Posterior cingulate gyrus (tissue), 11 donors: ENCODE data around the gene ATXN10.
"Not testable (repeated sequence)": the region's sequence is repeated elsewhere in the genome, so short reads cannot be mapped to it uniquely, and the experiment has no call there.

Source experiments
- DNase-seq, 10 donors: peaks; one replicate each; pipeline versions ENCODE4 v3.0.0 to v3.0.0-alpha.2; 2020 to 2021; ENCODE audit warnings: mixed read lengths in 3 of 10
- intact Hi-C: fragments of 100-400 bp; cut with DNase I; formaldehyde crosslinking; loops from one replicate; pipeline ENCODE4 v1.15.1; 2023

Gene ATXN10

DNA sequence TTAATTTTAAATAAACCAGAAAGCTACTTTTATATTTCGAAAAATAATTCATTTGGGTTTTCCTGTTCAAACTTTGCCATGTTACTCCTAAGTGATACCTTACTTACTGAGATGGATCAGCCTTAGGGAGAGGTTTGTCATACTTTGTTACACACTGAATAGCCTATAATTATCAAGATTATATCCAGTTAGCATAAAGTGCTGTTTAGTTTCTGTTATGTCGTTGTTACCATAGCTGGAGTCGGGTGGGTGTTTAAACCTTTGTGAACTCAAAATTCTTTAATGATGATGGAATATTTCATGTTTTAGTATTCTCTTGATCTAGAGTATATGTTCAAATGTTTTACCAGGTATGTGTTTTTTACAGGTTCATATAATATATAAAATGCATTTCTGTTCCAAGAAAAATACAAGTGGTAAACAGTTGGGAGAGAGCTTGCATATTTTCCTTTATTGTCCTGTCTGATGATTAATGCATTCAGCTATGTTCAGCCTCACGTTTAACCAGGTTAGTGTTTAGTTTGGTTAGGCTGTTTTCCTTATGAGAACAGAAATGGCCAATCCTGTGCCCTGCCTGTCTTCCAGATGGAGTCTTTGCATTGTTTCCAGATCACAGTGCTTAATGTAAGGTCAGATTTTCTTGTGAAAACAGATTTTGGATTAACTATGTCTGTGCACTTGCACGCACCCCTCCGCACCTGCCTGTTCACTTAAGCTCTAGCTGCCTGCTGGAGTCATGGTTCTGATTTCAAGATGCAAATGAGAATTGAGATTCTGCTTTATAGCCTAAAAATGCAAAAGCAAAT, 105.6 kb downstream of the ATXN10 start:
- DNase-seq: no peak
- intact Hi-C loops: no loop called here

DNA sequence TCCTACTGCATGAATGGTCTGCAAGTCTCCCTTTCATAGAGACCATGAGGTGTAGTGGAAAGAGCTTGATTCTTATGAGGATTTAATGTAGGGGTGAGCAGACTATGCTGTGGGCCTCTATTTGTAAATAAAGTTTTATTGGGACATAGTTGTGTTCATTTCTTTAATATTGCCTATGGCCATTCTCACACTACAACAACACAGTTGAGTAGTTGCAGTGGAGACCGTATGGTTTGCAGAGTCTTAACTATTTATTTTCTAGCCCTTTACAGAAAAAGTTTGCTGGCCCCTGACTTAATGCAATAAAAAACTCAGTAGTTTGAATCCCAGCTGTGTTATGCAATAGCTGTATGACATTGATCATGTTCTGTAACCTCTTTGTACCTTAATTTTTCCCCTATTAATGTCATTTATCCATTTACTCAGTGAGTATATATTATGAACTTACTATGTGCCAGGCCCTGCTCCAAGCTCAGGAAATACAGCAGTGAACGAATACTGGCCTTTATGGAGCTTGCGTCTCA, 106.3 kb downstream of the ATXN10 start:
- DNase-seq: no peak
- intact Hi-C loops: no loop called here

DNA sequence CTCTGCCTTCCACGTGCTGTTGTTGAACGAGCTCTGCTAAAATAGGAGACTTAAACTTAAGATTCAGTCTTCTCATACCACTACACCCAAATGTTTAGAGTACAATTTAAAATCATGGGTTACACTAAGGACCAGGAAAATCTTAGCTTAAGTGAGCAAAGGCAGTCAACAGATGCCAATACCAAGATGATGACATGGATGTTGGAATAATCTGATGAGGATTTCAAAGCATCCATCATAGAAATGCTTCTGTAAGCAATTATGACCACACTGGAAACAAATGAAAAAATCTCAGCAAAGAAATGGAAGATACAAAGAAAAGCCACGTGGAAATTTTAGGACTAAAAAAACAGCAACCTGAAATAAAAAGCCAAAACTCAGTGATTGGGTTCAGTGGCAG, 109.8 kb downstream of the ATXN10 start:
- DNase-seq: no peak
- intact Hi-C loops: no loop called here

DNA sequence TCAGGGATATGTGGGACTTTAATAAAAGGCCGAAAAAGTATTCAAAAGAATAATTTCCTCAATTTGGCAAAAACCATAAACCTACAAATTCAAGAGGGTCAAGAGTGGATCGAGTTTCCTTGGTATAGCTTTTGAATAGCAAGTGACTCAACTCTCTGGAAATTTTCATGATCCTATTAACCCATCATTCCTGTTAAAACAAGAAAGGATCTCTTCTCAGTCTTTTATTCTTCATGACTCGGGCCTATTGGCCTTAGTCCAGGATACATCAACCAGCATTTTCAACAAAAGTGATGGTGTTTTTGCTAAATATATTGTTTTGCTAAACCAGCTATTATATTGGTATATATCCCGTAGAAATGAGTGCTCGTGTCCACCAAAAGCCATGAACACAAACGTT, 110.3 kb downstream of the ATXN10 start:
- DNase-seq: no peak
- intact Hi-C loops: no loop called here

DNA sequence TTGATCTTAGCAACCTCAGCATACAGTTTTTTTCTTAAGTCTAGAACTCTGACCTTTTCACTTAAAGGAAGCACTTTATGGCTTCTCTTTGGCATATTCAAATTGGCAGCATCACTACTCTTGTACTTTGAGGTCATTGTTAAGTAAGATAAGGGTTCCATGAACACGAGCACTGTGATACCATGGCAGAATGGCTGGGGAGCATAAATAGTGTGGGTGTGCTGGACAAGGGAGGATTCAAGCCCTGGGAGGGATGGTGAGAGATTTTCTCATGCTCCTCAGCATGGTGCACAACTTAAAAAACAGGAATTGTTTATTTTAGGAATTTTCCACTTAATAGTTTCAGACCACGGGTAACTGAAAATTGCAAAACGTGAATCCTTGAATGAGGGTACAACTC, 111.4 kb downstream of the ATXN10 start:
- intact Hi-C loops: no loop called here
- no peak for DNase-seq

DNA sequence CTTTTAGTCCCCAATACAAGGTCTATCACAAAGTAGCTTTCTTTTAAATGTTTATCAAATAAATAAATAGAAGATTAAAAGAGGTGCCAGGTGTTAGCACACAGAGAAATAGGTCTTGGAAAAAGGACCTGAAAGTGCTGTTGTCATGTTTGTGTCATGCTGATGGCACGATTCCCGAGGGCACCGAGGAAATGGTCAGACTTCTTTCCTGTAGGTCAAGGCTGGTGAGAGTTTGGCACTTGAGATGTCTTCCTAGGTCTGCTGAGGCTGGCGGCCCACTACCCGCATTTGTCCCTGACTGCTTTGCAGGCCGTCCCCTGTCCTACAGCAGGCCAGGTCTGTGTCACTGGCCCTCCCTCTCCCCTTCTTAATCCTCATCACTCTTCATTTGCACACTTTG, 112.1 kb downstream of the ATXN10 start:
- peak in 1 of 10 donors; percentile 32 for DNase-seq
- intact Hi-C loops: no loop called here

DNA sequence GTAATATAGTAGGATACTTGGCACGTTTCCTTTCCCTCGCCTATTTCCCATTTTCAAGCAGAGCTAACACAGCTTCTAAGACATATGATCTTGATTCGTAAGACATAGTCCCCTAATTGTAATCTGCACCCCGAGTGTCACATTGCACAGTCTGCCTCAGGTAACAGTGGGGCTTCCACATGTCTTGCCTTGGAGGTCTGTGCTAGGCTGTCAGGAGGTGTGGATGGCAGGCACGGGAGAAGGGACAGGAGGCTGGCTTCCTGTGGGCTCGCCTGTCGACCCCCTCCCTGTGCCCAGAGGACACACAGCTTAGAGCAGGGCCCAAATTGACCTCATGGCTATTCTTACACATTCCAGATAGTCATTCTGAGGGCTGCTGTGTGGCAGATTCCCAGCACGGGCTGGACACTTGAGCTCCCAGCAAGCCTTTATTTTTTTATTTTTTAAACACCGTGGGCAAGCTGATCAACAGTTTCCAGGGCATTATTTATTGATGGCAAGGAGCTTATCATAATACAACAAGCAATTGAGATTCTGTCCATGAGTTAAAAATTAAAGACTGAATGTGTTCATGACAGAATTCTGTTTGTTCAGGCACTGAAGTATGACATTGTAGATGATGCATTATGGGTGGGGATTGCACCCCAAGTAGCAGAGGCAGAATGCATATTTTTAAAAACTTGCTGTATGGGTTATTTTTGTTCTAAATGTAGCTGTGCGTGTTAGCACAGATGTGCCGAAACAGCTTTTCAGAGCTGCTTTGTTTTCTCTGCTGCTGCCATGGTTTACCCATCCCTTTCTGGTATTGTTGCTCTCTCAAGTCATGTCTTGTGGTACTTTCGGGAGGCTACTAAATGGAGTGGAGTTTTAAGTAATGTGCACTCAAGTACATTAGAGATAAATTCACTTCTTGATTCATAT, 113.0 kb downstream of the ATXN10 start:
- peak in 1 of 10 donors; percentile 50 for DNase-seq
- intact Hi-C loops: no loop called here

DNA sequence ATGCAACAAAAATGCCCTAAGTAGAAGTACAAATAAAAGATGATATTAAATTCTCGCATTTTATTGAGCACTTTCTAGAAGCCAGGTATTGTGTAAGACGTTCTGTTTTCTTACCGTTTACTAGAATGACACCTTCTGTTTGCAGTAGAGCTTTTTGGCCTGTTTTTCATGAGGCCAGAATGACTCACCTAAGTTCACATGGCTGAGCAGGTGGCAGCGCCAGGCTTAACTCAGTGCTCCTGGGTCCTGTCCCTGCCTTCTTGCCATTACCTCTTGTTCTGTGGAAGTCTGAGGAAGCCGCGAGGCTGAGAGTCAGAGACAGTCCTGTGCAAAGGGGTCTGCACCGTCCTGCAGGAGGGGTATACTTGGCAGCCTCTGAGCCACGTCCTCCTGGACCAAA, 113.8 kb downstream of the ATXN10 start:
- DNase-seq: peak in 1 of 10 donors; percentile 40
- intact Hi-C loops: no loop called here

DNA sequence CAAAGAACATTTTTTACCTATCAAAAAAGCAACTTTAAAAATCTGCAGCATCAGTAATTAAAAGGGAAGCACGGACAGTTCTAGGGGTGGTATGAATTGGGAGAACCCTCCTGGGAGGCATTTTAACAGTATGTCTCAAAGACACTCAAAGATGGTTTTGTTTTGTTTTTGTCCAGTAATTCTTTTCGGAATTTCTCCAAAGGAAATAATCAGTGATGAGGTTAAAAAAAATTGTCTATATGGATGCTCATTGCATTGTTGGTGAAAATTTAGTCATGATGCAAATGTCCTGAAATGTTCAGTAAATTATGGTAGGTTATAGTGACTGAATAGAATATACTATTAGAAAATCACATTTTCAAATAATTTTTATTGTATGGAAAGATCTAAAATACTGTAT, 115.1 kb downstream of the ATXN10 start:
- intact Hi-C loops: no loop called here
- DNase-seq: no peak

DNA sequence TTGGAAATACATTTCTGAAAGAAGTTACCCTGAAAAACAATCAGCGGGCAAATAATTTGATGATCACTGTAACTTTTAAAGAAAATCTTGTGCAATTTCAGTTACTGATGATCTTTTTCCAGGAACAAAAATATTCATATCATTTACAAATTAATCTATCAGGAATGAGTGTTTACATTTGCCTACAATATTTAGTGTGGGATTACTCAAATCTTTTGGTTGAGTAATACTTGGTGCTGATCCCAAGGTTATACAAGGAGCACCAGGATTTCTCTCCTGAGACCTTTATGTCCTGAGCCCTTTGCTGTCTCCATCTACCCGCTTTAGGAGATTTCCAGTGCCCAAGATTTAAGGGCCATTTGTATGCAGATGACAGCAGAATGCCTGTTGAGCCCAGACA, 116.1 kb downstream of the ATXN10 start:
- intact Hi-C loops: no loop called here
- no peak for DNase-seq

DNA sequence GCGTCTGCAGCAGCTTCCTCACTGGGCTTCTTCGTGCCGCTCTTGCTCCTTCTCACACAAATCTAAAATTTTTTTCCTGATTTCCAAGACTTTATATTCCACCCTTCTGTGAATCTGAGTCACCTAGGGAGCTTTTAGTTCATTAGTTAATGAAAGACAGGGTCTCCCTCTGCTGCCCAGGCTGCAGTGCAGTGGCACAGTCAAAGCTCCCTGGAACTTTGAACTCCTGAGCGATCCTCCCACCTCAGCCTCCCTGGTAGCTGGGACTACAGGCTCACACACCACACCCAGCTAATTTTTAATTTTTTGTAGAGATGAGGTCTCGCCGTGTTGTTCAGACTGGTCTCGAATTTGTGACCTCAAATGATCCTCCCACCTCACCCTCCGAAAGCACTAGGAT, 116.9 kb downstream of the ATXN10 start:
- intact Hi-C loops: no loop called here
- DNase-seq: peak in 1 of 10 donors; percentile 24

DNA sequence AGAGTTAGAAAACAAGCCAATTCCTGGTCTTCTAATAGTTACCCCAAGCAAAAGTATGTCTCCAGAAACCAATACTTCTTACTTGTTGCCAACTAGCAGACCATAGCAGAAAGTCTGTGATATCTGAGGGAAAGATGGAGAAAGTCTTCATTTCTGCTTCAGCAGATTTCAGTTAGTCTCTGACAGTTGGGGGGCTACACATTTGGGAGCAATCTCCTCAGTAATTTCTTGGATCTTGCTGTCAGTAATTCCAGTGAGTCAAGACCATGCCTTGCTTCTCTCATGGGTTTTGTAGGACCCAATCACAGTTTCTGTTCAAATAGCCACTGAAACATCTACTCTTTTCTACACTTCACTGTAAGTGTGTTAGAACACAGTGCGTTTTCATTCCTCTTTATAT, 118.8 kb downstream of the ATXN10 start:
- intact Hi-C loops: no loop called here

DNA sequence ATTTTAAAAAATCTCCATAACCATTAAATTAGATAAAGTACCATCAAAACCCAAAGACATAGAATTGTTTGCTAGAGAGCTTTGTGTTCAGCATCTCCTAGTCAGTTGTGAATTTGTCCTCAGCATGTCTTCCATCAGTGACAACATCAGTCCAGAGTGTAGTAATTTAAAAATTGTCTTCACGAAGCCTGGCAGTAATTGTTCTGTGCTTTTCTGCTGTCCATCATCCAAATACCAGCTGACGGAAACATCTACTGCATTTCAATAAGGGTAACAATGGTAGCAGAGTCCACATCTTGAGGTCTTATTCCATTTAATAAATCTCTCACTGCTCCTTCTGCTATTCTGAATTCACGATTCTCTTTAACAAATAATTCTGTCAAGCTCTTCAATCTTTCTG, 121.5 kb downstream of the ATXN10 start:
- intact Hi-C loops: no loop called here
- DNase-seq: no peak

More for the DNA sequence above, 118.8 kb downstream of the ATXN10 start:
- DNase-seq: no peak

DNA sequence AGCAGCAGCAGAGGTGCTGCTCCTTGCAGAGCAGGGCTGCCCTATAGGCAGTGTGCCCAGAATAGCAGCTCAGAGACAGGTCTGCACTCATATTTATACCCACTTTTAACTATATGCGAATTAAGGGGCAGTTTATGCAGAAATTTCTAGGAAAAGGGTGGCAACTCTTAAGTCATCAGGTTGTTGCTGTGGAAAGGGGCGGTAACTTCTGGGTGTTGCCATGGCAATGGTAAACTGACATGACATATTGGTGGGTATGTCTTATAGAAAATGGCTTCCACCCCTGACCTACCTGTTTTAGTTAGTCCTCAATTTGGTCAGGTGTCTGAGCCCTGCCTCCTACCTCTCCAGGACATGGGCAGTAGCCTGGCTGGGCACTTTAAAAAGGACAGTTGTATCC, 122.3 kb downstream of the ATXN10 start:
- no peak for DNase-seq
- intact Hi-C loops: no loop called here

DNA sequence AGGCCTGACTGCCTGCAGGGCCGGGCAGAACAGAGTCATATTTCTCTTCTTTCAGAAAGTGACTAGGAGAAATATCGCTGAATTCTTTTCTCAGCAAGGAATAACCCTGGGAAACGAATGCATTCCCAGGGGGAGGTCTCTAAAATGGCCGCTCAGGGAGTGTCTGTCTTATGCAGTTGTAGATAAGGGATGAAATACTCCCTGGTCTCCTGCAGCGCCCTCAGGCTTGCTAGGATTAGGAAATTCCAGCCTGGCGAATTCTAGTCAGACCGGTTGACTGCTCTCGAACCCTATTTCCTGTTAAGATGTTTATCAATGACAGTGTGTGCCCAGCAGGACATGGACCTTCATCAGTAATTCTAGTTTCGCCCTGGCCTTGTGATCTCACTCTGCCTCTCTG, 124.4 kb downstream of the ATXN10 start:
- intact Hi-C loops, DNase-seq: not testable (repeated sequence)

DNA sequence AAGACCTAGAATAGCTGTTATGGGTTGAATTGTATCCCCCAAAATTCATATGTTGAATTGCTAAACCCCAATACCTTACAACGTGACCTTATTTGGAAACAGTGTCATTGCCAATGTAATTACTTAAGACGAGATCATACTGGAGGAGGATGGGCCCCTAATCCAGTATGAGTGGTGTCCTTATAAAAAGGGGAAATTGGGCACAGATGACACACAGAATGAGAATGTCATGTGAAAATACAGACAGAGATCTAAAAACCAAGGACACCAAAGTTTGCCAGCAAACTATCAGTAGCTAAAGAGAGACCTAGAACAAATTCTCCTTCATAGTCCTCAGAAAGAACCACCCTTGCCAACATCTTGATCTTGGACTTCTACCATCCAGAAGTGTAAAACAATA, 127.7 kb downstream of the ATXN10 start:
- intact Hi-C loops: no loop called here
- DNase-seq: no peak

DNA sequence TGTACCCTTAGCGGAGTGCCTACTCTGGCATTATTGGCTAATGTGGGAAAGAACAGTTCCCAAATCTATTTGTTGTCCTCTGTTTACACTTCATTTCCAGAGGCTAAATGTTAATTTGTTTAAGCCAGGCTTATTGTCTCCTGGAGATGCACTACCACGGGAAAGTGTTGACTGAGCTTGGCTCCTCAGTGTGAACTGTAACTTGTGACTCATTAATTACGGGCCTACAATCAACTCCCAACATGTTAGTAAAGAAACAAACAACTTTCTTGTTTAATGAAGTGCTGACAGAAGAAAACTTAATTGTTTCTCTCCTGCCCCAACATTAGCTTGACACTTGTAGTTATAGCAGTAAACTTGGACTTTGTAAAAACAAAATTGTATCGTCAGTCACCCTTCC, 130.4 kb downstream of the ATXN10 start:
- no peak for DNase-seq
- intact Hi-C loops: no loop called here

DNA sequence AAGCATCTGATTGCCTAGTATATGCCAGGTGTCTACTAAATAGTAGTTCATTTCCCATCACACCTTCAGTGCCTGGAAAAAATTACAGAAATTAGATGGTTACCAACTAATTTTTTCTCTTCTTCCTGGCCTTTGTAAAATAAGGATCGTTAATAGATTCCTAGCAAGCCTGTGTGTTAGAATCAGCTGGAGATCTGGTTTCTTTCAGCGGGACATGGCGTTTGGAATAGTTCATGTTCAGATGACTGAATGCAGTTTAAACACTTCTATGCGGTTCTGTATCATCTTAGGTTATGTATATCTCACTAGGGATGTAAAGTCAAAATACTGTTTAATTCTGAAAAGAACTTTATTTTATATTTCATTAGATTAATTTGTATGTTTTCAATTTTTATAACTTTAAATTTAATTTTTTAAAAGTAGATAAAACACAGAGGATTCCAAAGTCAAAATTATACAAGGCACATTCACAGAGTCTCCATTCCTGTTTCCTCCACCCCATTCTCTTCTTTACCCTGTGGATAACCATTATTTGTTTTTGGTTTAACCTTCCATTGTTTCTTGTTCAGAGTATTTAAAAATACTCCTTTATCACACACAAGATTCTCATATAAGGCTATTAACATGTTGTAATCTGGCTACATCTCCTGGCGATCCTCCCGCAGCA, 132.8 kb downstream of the ATXN10 start:
- intact Hi-C loops: no loop called here
- DNase-seq: no peak

DNA sequence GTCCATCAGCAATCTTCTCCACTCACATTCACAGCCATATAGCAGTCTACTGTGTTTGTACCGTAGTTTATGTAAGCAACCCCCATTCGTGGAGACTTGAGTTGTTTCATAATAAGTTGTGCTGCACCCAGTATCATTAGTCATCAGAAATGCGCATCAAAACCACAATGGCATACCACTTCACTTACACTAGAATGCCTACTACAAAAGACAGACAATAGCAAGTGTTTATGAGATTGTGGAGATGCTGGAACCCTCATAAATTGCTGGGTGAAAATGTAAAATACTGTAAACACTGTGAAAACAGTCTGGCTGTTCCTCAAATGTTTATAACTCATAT, 133.3 kb downstream of the ATXN10 start:
- no peak for DNase-seq
- intact Hi-C loops: no loop called here

DNA sequence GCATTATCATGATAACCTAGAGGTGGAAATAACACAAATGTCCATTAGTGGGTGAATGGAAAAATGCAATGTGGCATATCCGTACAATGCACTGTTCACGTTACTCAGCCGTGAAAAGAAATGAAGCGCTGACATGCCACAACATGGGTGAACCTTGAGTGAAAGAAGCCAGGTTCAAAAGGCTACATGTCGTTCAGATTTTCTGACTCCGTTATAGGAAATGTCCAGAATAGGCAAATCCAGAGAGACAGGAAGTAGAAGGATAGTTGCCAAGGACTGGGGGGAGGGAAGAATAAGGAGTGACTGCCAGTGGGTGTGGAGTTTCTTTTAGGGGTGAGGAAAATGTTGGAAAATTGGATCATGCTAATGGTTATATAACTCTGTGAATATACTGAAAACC, 133.8 kb downstream of the ATXN10 start:
- intact Hi-C loops: no loop called here

More for the DNA sequence above, 133.8 kb downstream of the ATXN10 start:
- no peak for DNase-seq
